ENCODE results near the gene NME4.

NME4 gene

GRCh38 chr16:391885-392335 lies 5.1 kb upstream of the NME4 start:
- H3K9ac ChIP-seq (ENCODE audit: low read length), result no peak overlapping the region
- H3K27me3 ChIP-seq (ENCODE audit: control insufficient read depth, insufficient read depth, low read length), result no peaks in the 10 kb centered on the region
- no peak overlapping the region for H3K4me3 ChIP-seq (ENCODE audit: low read depth, low read length)
- peaks cover 10% of the 10 kb centered on the region for H3K9me3 ChIP-seq (ENCODE audit: control insufficient read depth, insufficient read depth, low read depth, low read length)
- H3K27ac ChIP-seq (ENCODE audit: low read depth, low read length), result no peak overlapping the region
- peaks cover 21% of the 10 kb centered on the region for H3K4me1 ChIP-seq (ENCODE audit: control insufficient read depth, insufficient read depth, low read length)
- H3K36me3 ChIP-seq (ENCODE audit: control insufficient read depth, insufficient read depth, low read length), result no peaks in the 10 kb centered on the region

DNA sequence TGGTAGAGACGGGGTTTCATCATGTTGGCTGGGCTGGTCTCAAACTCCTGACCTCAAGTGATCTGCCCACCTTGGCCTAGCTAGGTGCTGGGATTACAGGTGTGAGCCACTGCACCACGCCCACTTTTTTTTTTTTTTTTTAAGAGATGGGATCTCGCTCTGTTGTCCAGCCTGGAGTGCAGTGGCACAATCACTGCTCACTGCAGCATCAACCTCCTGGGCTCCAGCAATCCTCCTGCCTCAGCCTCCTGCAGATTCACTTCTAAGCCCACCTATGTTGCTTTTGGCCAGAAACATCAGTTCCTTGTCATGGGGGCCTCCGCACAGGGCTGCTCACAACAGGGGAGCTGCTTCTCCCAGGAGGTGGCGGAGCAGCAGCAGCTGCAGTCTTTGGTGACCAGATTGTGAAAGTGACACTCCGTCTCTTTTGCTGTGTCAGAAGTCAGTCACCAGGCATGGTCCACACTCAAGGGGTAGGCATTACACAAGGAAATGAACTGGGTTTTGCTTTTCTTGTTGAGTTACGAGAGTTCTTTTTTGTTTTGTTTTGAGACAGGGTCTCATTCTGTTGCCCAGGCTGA lies 4.5 kb upstream of the NME4 start:
- Histone ChIP-seq H3K27ac (ENCODE audit: low read depth, low read length) (no peak overlapping the region), H3K9ac (ENCODE audit: low read length) (no peak overlapping the region), H3K4me1 (ENCODE audit: control insufficient read depth, insufficient read depth, low read length) (peaks cover 20% of the 10 kb centered on the region), H3K9me3 (ENCODE audit: control insufficient read depth, insufficient read depth, low read depth, low read length) (peaks cover 10% of the 10 kb centered on the region), H3K27me3 (ENCODE audit: control insufficient read depth, insufficient read depth, low read length) (no peaks in the 10 kb centered on the region), H3K4me3 (ENCODE audit: low read depth, low read length) (no peak overlapping the region), H3K36me3 (ENCODE audit: control insufficient read depth, insufficient read depth, low read length) (no peaks in the 10 kb centered on the region)

DNA sequence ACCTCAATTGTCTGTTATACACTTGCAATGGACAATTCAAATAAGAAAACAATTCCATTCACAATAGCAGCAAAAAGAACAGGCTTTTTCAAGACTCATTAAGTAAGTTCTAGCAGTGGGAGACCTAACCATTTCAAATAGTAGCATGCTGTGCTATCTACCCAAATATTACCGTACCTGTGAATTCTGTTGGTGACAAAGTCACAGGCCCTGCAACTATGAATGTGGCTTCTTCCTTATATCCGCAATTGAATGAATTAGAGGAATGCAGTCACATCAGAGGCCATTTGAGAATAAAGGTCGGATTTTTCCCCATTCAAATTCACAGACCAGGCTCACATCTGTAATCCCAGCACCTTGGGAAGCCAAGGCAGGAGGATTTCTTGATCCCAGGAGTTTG lies 800 bp upstream of the NME4 start:
- H3K9me3 ChIP-seq (ENCODE audit: control insufficient read depth, insufficient read depth, low read depth, low read length), result peaks cover 10% of the 10 kb centered on the region
- H3K4me1 ChIP-seq (ENCODE audit: control insufficient read depth, insufficient read depth, low read length), result peaks cover 22% of the 10 kb centered on the region
- H3K27me3 ChIP-seq (ENCODE audit: control insufficient read depth, insufficient read depth, low read length), result no peaks in the 10 kb centered on the region
- peak overlapping the region; percentile 2; the same call in 1 of the 2 replicates for H3K27ac ChIP-seq (ENCODE audit: low read depth, low read length)
- peak overlapping the region; percentile 61 for H3K4me3 ChIP-seq (ENCODE audit: low read depth, low read length)
- peaks cover 18% of the 10 kb centered on the region for H3K36me3 ChIP-seq (ENCODE audit: control insufficient read depth, insufficient read depth, low read length)
- H3K9ac ChIP-seq (ENCODE audit: low read length), result peak overlapping the region; percentile 68

DNA sequence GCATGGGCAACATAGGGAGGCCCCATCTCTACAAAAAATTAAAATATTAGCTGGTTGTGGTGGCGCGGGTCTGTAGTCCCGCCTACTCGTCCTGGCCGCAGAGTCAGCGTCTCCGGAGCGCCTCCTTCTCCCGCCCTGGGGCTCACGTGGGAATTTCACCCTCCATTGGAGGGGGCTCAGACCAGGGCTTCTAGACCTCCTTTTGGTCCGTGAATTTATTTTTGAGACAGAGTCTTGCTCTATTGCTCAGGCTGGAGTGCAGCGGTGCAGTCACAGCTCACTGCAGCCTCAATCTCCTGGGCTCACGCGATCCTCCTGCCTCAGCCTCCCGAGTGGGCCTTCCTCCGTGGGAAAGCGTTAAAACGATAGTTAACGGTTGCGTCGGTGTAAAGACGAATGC lies 394 bp upstream of the NME4 start:
- Histone ChIP-seq H3K9me3 (ENCODE audit: control insufficient read depth, insufficient read depth, low read depth, low read length) (peaks cover 10% of the 10 kb centered on the region), H3K27ac (ENCODE audit: low read depth, low read length) (peak overlapping the region; percentile 2; the same call in 1 of the 2 replicates), H3K27me3 (ENCODE audit: control insufficient read depth, insufficient read depth, low read length) (no peaks in the 10 kb centered on the region), H3K9ac (ENCODE audit: low read length) (peak overlapping the region; percentile 68), H3K4me3 (ENCODE audit: low read depth, low read length) (peak overlapping the region; percentile 61), H3K4me1 (ENCODE audit: control insufficient read depth, insufficient read depth, low read length) (peaks cover 22% of the 10 kb centered on the region), H3K36me3 (ENCODE audit: control insufficient read depth, insufficient read depth, low read length) (peaks cover 18% of the 10 kb centered on the region)

DNA sequence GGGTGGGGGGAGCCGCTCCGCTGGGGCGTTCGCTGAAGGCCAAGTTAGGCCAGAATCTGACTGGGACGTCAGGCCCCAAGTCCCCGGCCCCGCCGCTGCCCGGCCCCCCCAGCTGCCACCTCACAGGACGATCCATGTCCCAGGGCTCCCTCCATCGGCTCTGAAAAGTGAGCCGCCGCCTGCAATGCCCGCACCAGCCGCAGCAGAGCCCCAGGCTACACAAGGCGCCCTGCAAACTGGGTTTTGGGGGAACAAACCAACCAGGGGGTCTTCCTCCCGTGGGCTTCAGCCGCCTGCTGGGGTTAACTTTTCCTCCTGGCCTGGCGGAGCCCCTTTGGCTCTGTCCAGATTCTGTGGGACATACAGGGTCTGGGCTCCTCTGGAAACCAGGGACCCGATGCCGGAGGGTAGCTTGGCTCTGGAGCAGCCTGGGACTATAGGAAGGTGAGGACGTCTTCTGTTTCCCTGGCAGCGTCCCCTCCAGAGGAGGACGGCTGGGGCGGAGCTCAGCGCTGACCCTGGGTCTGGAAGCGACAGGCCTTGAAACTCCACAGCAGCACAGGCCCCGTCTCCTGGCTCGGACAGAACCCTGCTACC lies 835 bp downstream of the NME4 start:
- peaks cover 18% of the 10 kb centered on the region for H3K36me3 ChIP-seq (ENCODE audit: control insufficient read depth, insufficient read depth, low read length)
- peaks cover under 1% of the 10 kb centered on the region; the same call in 1 of the 2 replicates for H3K9me3 ChIP-seq (ENCODE audit: control insufficient read depth, insufficient read depth, low read depth, low read length)
- peak overlapping the region; percentile 43 for H3K4me3 ChIP-seq (ENCODE audit: low read depth, low read length)
- peak overlapping the region; percentile 21; the same call in 1 of the 2 replicates for H3K27ac ChIP-seq (ENCODE audit: low read depth, low read length)
- H3K4me1 ChIP-seq (ENCODE audit: control insufficient read depth, insufficient read depth, low read length), result peaks cover 22% of the 10 kb centered on the region
- peak overlapping the region; percentile 66 for H3K9ac ChIP-seq (ENCODE audit: low read length)
- H3K27me3 ChIP-seq (ENCODE audit: control insufficient read depth, insufficient read depth, low read length), result no peaks in the 10 kb centered on the region

GRCh38 chr16:398561-399339 lies 1.8 kb downstream of the NME4 start:
- H3K4me1 ChIP-seq (ENCODE audit: control insufficient read depth, insufficient read depth, low read length), result peaks cover 22% of the 10 kb centered on the region
- H3K27me3 ChIP-seq (ENCODE audit: control insufficient read depth, insufficient read depth, low read length), result no peaks in the 10 kb centered on the region
- H3K27ac ChIP-seq (ENCODE audit: low read depth, low read length), result no peak overlapping the region
- peaks cover 18% of the 10 kb centered on the region for H3K36me3 ChIP-seq (ENCODE audit: control insufficient read depth, insufficient read depth, low read length)
- H3K4me3 ChIP-seq (ENCODE audit: low read depth, low read length), result 0 out of 2 replicates have a peak overlapping the region, but pooled peaks have one; percentile 43
- H3K9me3 ChIP-seq (ENCODE audit: control insufficient read depth, insufficient read depth, low read depth, low read length), result no peaks in the 10 kb centered on the region
- H3K9ac ChIP-seq (ENCODE audit: low read length), result no peak overlapping the region

GRCh38 chr16:399340-400019 lies 2.5 kb downstream of the NME4 start:
- no peak overlapping the region for H3K27ac ChIP-seq (ENCODE audit: low read depth, low read length)
- no peaks in the 10 kb centered on the region for H3K27me3 ChIP-seq (ENCODE audit: control insufficient read depth, insufficient read depth, low read length)
- no peaks in the 10 kb centered on the region for H3K9me3 ChIP-seq (ENCODE audit: control insufficient read depth, insufficient read depth, low read depth, low read length)
- no peak overlapping the region for H3K9ac ChIP-seq (ENCODE audit: low read length)
- H3K4me3 ChIP-seq (ENCODE audit: low read depth, low read length), result no peak overlapping the region
- peaks cover 22% of the 10 kb centered on the region for H3K4me1 ChIP-seq (ENCODE audit: control insufficient read depth, insufficient read depth, low read length)
- H3K36me3 ChIP-seq (ENCODE audit: control insufficient read depth, insufficient read depth, low read length), result peaks cover 18% of the 10 kb centered on the region

DNA sequence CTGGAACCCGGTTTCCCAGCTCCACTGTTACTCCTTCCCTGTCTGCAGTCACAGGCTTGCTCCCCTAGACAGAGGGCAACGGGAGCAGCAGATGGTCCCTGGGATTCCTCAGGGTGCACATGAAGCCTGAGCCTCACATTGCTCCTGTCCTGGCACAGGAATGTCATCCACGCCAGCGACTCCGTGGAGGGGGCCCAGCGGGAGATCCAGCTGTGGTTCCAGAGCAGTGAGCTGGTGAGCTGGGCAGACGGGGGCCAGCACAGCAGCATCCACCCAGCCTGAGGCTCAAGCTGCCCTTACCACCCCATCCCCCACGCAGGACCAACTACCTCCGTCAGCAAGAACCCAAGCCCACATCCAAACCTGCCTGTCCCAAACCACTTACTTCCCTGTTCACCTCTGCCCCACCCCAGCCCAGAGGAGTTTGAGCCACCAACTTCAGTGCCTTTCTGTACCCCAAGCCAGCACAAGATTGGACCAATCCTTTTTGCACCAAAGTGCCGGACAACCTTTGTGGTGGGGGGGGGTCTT lies 3.1 kb downstream of the NME4 start:
- H3K9me3 ChIP-seq (ENCODE audit: control insufficient read depth, insufficient read depth, low read depth, low read length), result no peaks in the 10 kb centered on the region
- H3K4me1 ChIP-seq (ENCODE audit: control insufficient read depth, insufficient read depth, low read length), result peaks cover 22% of the 10 kb centered on the region
- no peak overlapping the region for H3K9ac ChIP-seq (ENCODE audit: low read length)
- H3K27me3 ChIP-seq (ENCODE audit: control insufficient read depth, insufficient read depth, low read length), result no peaks in the 10 kb centered on the region
- peak overlapping the region; percentile 77 for H3K4me3 ChIP-seq (ENCODE audit: low read depth, low read length)
- H3K27ac ChIP-seq (ENCODE audit: low read depth, low read length), result no peak overlapping the region
- H3K36me3 ChIP-seq (ENCODE audit: control insufficient read depth, insufficient read depth, low read length), result peaks cover 18% of the 10 kb centered on the region

DNA sequence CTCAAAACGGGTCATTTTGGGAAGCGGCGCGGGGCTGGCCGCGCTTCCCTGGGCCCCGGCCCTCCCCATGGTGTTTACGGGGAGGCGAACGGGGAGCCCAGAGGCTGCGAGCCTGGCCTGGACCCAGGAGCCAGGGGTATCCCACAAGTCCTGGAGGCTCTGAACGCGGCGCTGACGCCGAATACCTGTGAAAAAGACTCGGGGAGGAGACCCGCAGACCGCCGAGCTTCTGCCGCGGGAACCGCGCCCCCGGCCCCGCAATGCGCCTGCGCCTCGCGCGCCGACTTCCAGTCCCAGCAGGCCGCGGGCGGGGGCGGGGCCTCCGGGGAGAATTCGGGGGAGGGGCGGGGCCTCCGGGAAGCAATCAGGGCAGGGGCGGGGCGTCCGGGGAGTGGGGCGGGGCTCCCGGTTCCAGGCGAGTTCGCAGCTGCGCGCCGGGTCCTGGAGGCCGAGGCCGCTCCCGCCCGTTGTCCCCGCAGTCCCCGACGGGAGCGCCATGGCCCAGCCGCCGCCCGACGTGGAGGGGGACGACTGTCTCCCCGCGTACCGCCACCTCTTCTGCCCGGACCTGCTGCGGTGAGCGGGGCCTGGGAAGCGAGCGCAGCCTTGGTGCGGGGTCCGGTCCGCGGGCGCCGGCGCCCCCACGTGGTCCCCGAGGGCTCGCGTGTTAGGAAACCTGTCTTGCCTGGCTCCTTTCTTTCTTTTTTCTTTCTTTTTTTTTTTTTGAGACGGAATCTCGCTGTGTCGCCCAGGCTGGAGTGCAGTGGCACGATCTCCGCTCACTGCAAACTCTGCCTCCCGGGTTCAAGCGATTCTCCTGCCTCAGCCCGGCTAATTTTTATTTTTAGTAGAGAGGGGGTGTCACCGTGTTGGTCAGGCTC lies 4.7 kb downstream of the NME4 start, which contains the start of gene DECR2:
DECR2 (plus strand) TSS at position 418 of the 881 bp plus-strand sequence; CDS start at position 497, 79 bp downstream.
- Histone ChIP-seq H3K27ac (ENCODE audit: low read depth, low read length) (peak within 1 kb of the TSS; percentile 75; the same call in 1 of the 2 replicates), H3K27me3 (ENCODE audit: control insufficient read depth, insufficient read depth, low read length) (no peaks in the 10 kb centered on the region), H3K9me3 (ENCODE audit: control insufficient read depth, insufficient read depth, low read depth, low read length) (no peaks in the 10 kb centered on the region), H3K36me3 (ENCODE audit: control insufficient read depth, insufficient read depth, low read length) (peaks cover 18% of the 10 kb centered on the region), H3K4me1 (ENCODE audit: control insufficient read depth, insufficient read depth, low read length) (peaks cover 17% of the 10 kb centered on the region; the same call in 1 of the 2 replicates), H3K4me3 (ENCODE audit: low read depth, low read length) (peak within 1 kb of the TSS; percentile 81), H3K9ac (ENCODE audit: low read length) (peak within 1 kb of the TSS; percentile 84)
